NB4 (cell line): ENCODE data around the gene CDK17.

Experiments used
- DNase-seq: peaks from one replicate; pipeline ENCODE4 v3.0.0; 2010; ENCODE audit warnings: low read depth
- H3K4me3 ChIP-seq: one replicate; pipeline ENCODE4 v1.5.1; 2011; ENCODE audit warnings: mild to moderate bottlenecking, low read depth, low read length, moderate library complexity
- CTCF ChIP-seq: IDR thresholded peaks from one replicate; pipeline ENCODE4 v1.5.1; 2012; ENCODE audit warnings: low read depth, low read length
- MAX ChIP-seq: IDR thresholded peaks from 2 replicates; pipeline ENCODE4 v1.6.1; 2011; ENCODE audit warnings: low read depth, low read length
- MYC ChIP-seq: IDR thresholded peaks from 2 replicates; pipeline ENCODE4 v1.6.1; 2011; ENCODE audit warnings: low read depth, low read length
- POLR2A ChIP-seq: IDR thresholded peaks from 2 replicates; pipeline ENCODE4 v1.6.1; 2011; ENCODE audit warnings: mild to moderate bottlenecking; ENCODE audit not compliant: insufficient read length; ENCODE audit errors: extremely low read depth

CDK17 gene

GRCh38 chr12:96336489-96336888 lies 63.8 kb downstream of the CDK17 start:
- DNase-seq: no peak
- TF ChIP-seq MAX (no peak), CTCF (no peak), POLR2A (no peak), MYC (no peak)
- no peak overlapping the region for H3K4me3 ChIP-seq

- no peak for DNase-seq
- H3K4me3 ChIP-seq: no peak overlapping the region
- no peak for TF ChIP-seq MAX
- no peak for TF ChIP-seq CTCF
- no peak for TF ChIP-seq POLR2A
- TF ChIP-seq MYC: no peak
Observed at GRCh38 chr12:96335270-96335669, 65.0 kb downstream of the CDK17 start.

GRCh38 chr12:96334502-96334901 lies 65.7 kb downstream of the CDK17 start:
- no peak overlapping the region for H3K4me3 ChIP-seq
- no peak for DNase-seq
- TF ChIP-seq MAX: no peak
- TF ChIP-seq POLR2A: no peak
- no peak for TF ChIP-seq MYC
- no peak for TF ChIP-seq CTCF

GRCh38 chr12:96329545-96329944 lies 70.7 kb downstream of the CDK17 start:
- no peak overlapping the region for H3K4me3 ChIP-seq
- TF ChIP-seq MAX (no peak), CTCF (no peak), MYC (no peak)
- peak; percentile 77 for DNase-seq

GRCh38 chr12:96329018-96329417 lies 71.2 kb downstream of the CDK17 start:
- TF ChIP-seq POLR2A (no peak), MAX (no peak), CTCF (no peak), MYC (no peak)
- no peak overlapping the region for H3K4me3 ChIP-seq
- no peak for DNase-seq

- no peak for DNase-seq
- no peak overlapping the region for H3K4me3 ChIP-seq
- TF ChIP-seq POLR2A: no peak
- no peak for TF ChIP-seq CTCF
- TF ChIP-seq MYC: no peak
- TF ChIP-seq MAX: no peak
Observed at GRCh38 chr12:96327889-96328288, 72.3 kb downstream of the CDK17 start.
